H1 (cell line): ENCODE measurements around the gene SRP9. TPM values are rescaled to one million over a fixed set of nuclear protein-coding genes. Genes with fewer than 3 reads are reported as not detected.

Experiments
- ASH2L ChIP-seq: fragments of 200-600, 300-600 bp; sonication (generic); IDR thresholded peaks from one replicate; pipeline ENCODE4 v1.7.1; 2017; ENCODE audit warnings: low read length
- CREB1 ChIP-seq: IDR thresholded peaks from 2 replicates; pipeline ENCODE4 v1.6.1; 2012; ENCODE audit warnings: inconsistent platforms
- CTCF ChIP-seq, 3 experiments: IDR thresholded peaks; 1 replicate in 2 of 3; 2 replicates in 1 of 3; pipeline versions ENCODE4 v1.5.1 to v1.6.1; 2011; ENCODE audit warnings: low read length in 3 of 3, mild to moderate bottlenecking in 3 of 3, inconsistent platforms in 2 of 3, low read depth in 1 of 3, moderate library complexity in 1 of 3; ENCODE audit not compliant: insufficient read depth in 1 of 3; ENCODE audit errors: control extremely low read depth in 1 of 3
- GABPA ChIP-seq: IDR thresholded peaks from 2 replicates; pipeline ENCODE4 v1.6.1; 2011; ENCODE audit warnings: mild to moderate bottlenecking, low read length, moderate library complexity, borderline replicate concordance; ENCODE audit not compliant: insufficient read depth
- JUND ChIP-seq: IDR thresholded peaks from 2 replicates; pipeline ENCODE4 v1.6.1; 2011; ENCODE audit warnings: mild to moderate bottlenecking, improper control_type of control experiment, low read length
- MAX ChIP-seq: IDR thresholded peaks from 2 replicates; pipeline ENCODE4 v1.6.1; 2012; ENCODE audit warnings: inconsistent platforms
- RNF2 ChIP-seq: fragments of 200-900, 300-1000 bp; sonication (generic); IDR thresholded peaks from 2 replicates; pipeline ENCODE4 v1.7.1; 2016; ENCODE audit warnings: borderline replicate concordance, low read depth, mild to moderate bottlenecking, antibody characterized with exemption, low read length; ENCODE audit not compliant: poor library complexity, severe bottlenecking; ENCODE audit errors: missing control alignments
- TAF7 ChIP-seq: optimal IDR thresholded peaks from 2 replicates; pipeline ENCODE3; 2011; ENCODE audit warnings: low read depth, mild to moderate bottlenecking, inconsistent platforms, low read length, moderate library complexity, borderline replicate concordance
- YY1 ChIP-seq: IDR thresholded peaks from 2 replicates; pipeline ENCODE4 v1.6.1; 2011; ENCODE audit warnings: low read depth, mild to moderate bottlenecking, low read length
- ZNF274 ChIP-seq: IDR thresholded peaks from 2 replicates; pipeline ENCODE4 v1.7.0; 2012; ENCODE audit warnings: low read length, borderline replicate concordance; ENCODE audit errors: extremely low read depth
- polyA plus RNA-seq, 7 experiments: library from polyadenylated mRNA; depleted of rRNA in 3 of 7; stranded (reverse) in 5 of 7; unstranded in 2 of 7; fragments of >200 nt in 5 of 7; fragments of 200-250 nt in 2 of 7; gene quantifications; 1 replicate in 5 of 7; 2 replicates in 1 of 7; 4 replicates in 1 of 7; pipeline versions ENCODE4 v1.2.1 to v1.2.3, GENCODE V29; 2011 to 2013; ENCODE audit warnings: missing spikeins in 2 of 7, mixed read lengths in 2 of 7
- total RNA-seq: library from RNA; stranded (reverse); fragmentation: NEBNext Ultra II Directional; extraction: Animal tissue kit (Norgen Biotek cat#: 25700); gene quantifications from 2 replicates; pipeline ENCODE4 v1.2.1, GENCODE V29; 2021

Gene SRP9
- total and polyA plus RNA-seq, 2 of the 8 experiments (the other 6 are each of a cell fraction or from before 2014, with no cell fraction given) = 446 to 572 TPM

- TF ChIP-seq CTCF (IDR thresholded peaks at IDR 0.05; ENCODE audit: control extremely low read depth in 1 of 3, insufficient read depth in 1 of 3, low read depth in 1 of 3, low read length in 3 of 3) (peak; percentile 92 to 98 (median 95)), TAF7 (no peak), JUND (peak; percentile 27; the same call in 1 of the 2 replicates), ZNF274 (no peak), MAX (peak; percentile 48; the same call in 1 of the 2 replicates), GABPA (no peak), YY1 (peak; percentile 95), CREB1 (peak; percentile 39; the same call in 1 of the 2 replicates), RNF2 (no peak), ASH2L (peak; percentile 30)
These were observed 5.3 kb upstream of the SRP9 start (continued) for GRCh38 chr1:225772323-225772768.
